Retinal pigment epithelial cell (primary cell): ENCODE data around the gene PNCK.

ENCODE experiments used
- DNase-seq: peaks from one replicate; pipeline ENCODE4 v3.0.0-alpha.2; 2010; ENCODE audit warnings: low read depth
- H3K4me3 ChIP-seq: 2 replicates; pipeline ENCODE4 v1.5.1; 2011; ENCODE audit warnings: mild to moderate bottlenecking, low read length, control low read depth, moderate library complexity
- TF ChIP-seq, protein P1 (sequence below): conservative IDR thresholded peaks from 2 replicates; pipeline ENCODE4 v1.5.1; 2011; ENCODE audit warnings: low read depth, low read length, control low read depth, inconsistent platforms

The PNCK gene

DNA sequence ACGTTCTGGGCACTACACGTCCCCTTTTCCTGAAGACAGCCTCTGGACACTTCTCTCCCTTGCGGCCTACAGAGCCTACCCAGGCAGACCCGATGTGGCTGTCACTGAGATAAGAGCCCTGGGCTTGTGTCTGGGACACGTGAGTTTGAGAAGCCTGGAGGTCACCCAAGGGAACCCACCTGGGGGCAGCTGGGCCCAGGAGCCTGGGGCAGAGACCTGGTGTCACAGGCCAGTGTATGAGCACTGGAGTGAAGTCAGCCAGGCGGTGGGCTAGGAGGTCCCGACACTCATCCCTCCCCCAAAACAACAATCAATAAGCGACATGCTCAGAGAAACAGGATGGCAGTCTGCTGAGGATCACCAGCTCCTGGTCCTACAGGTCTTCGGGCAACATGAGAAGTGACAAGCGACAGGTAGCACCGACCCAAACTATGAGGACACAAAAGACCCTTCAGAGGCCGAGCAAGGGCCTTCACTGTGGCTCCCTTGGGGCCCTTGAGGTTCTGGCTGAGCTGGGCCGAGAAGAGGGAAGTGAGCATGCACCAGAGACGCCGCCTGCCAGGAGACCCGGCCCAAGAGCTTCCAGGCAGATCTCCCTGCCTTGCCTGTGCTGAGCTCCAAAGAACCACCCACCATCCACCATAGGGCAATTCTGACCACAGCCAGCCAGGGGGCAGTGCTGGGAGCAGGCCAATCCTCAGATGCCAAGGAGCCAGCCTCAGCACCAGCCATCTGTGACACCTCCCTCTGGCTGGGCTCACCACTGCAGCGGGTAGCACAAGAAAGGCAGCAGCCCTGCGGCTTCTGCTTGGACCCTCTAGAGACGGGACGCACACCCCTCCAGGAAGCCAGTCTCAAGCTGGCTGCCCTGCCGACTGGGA is 37.6 kb downstream of the PNCK start:
- TF ChIP-seq, protein P1, sequence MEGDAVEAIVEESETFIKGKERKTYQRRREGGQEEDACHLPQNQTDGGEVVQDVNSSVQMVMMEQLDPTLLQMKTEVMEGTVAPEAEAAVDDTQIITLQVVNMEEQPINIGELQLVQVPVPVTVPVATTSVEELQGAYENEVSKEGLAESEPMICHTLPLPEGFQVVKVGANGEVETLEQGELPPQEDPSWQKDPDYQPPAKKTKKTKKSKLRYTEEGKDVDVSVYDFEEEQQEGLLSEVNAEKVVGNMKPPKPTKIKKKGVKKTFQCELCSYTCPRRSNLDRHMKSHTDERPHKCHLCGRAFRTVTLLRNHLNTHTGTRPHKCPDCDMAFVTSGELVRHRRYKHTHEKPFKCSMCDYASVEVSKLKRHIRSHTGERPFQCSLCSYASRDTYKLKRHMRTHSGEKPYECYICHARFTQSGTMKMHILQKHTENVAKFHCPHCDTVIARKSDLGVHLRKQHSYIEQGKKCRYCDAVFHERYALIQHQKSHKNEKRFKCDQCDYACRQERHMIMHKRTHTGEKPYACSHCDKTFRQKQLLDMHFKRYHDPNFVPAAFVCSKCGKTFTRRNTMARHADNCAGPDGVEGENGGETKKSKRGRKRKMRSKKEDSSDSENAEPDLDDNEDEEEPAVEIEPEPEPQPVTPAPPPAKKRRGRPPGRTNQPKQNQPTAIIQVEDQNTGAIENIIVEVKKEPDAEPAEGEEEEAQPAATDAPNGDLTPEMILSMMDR = peak; percentile 66
- no peak for DNase-seq
- no peak overlapping the region for H3K4me3 ChIP-seq

DNA sequence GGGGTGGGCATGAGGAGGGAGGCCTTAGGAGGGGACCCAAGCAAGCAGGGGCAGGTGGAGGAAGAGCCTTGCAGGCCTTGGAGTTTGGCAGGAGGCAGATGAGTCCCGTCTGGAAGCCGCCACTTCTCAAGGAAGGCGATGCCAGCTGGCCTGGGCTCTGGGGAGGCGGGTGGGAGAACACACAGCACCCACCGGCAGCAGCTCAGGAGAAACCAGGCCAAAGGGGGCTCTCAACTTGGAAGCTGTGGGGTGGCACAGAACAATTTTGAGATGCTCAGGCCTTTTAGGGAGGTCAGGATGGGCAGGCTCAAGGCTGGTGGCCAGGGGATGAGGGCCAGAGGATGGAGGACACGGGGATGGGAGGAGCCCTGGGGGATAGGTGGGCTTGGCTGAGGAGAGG is 38.2 kb downstream of the PNCK start:
- TF ChIP-seq, protein P1 = no peak
- H3K4me3 ChIP-seq = no peak overlapping the region
- no peak for DNase-seq

DNA sequence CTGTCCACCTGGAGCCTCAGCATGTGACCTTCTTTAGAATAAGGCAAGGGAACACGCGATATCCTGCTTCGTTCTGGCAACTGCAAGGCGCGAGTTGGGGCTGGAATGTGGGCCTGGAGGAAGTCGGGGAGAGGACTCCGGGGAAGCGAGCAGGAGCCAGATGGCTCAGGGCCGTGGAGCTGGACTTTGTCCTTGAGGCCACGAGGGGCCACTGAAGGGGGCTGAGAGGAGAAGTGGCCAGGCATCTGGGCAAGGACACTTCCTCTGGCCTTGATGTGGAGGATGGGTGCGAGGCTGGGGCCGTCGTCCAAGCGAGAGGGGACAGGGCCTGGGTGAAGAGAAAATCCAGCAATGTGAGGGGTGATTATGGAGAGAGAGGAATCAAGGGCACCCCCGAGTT is 38.8 kb downstream of the PNCK start:
- TF ChIP-seq, protein P1 = no peak
- no peak overlapping the region for H3K4me3 ChIP-seq

DNA sequence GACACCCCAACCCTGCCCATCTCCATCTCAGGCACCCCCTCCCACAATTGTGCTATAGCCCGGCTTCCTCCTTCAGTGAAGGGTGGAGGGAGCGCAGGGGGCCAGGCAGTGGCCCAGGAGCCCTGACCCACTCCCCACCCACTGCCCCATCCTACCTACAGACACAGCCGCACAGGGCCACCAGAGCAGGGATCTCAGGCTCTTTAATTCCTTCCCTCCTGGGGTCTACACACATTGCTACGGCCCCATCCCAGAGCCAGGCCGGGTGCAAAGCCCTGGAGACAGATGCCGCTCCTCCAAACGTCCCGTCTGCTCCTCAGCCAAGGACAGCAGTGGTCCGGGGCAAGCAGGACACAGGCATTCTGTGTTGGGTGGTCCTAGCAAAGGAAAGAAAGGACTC is 39.4 kb downstream of the PNCK start:
- H3K4me3 ChIP-seq = no peak overlapping the region
- TF ChIP-seq, protein P1 = no peak
- no peak for DNase-seq

More for the DNA sequence above, 38.8 kb downstream of the PNCK start:
- no peak for DNase-seq

DNA sequence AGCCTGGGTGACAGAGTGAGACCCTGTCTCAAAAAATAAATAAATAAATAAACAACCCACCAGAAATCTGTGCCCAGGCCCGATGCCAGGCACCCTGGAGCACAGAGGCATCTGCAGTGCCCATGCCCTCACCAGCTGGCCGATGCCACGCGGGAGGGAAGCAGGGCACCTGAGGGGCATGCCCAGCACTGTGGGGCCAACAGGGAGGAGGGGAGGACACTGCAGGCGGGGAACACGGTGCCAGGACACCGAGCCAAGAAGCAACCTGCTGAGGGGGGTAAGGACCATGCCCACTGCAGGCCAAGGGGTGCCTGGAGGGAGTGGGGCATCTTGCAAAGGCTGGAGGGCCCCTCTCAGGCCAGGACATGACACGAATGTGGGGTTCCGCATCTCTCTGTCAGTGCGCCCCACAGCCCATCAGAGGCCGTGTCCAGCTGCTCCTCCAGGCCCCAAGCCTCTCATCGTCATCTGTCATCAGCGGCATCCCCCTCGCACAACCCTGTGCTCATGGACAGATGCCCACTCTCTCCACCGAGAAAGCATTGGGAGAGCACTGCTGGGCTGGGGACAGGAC is 39.9 kb downstream of the PNCK start:
- H3K4me3 ChIP-seq = no peak overlapping the region
- DNase-seq = no peak
- TF ChIP-seq, protein P1 = no peak

DNA sequence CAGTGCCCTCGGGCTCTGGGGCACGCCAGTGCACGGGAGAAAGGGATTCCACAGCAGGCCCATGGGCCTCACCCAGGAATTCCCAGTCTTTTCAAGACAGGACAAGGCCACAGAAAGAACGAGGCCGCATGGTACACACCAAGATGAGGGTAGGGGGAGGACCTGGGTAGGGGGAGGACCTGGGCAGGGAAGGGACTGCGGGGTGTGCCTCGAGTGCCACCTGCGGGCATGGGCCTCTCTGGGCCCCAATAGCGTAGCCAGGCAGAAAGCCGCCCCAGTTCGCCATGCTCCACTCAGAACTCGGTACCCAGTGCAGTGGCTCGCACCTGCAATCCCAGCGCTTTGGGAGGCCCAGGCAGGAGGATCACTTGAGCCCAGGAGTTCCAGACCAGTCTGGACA is 40.6 kb downstream of the PNCK start:
- H3K4me3 ChIP-seq = no peak overlapping the region
- TF ChIP-seq, protein P1 = no peak
- no peak for DNase-seq

DNA sequence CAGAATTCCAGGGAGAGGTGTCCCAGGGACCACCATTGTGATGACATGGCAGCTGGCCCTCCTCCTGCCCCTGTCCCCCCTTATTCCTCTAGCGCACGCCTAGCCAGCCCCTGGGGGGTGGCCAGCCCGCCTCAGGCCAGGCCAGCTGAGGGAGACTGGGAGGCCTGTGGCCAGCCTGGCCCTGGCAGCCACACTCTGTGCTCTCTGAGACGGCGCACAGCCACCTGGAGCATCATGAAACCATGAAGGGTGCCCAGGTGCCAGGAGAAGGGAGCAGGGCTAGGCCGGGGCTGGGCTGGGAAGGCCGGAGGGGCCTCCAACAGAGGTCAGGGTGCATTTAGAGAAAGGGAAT is 41.0 kb downstream of the PNCK start:
- DNase-seq = no peak
- TF ChIP-seq, protein P1 = no peak
- H3K4me3 ChIP-seq = no peak overlapping the region
